ENCODE data around the gene AUTS2.

DNA sequence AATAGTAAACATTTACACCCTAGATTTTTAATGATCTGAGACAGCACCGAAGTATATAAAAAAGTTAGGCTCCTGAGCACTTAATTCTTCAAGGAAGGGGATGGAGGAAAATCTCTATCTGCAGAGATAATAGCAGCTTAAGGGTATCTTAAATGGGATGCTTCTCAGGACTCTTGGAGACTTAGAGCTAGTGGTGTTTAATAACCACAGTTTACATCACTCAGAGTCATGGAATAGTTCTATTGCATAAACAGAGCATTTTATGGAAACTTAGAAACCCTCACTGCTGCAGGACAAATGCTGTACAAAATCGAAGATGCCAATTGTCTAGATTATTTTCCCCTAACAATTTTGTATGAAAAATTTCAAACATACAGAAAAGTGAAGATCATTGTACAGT, 1134.8 kb downstream of the AUTS2 start:
- TF ChIP-seq ZNF274 (IDR thresholded peaks at IDR 0.05; ENCODE audit: low read depth, low read length) (no peak), YY1 (IDR thresholded peaks at IDR 0.05; ENCODE audit: insufficient read depth, insufficient read length) (no peak), SUZ12 (IDR thresholded peaks at IDR 0.05; ENCODE audit: extremely low read depth, insufficient read depth, insufficient read length) (no peak)
